ENCODE measurements around the gene MRPS17. TPM values are rescaled to one million over a fixed set of nuclear protein-coding genes. Genes with fewer than 3 reads are reported as not detected.

Gene MRPS17
- total RNA-seq, 1 experiment from 2014 or later = 22.7 TPM

DNA sequence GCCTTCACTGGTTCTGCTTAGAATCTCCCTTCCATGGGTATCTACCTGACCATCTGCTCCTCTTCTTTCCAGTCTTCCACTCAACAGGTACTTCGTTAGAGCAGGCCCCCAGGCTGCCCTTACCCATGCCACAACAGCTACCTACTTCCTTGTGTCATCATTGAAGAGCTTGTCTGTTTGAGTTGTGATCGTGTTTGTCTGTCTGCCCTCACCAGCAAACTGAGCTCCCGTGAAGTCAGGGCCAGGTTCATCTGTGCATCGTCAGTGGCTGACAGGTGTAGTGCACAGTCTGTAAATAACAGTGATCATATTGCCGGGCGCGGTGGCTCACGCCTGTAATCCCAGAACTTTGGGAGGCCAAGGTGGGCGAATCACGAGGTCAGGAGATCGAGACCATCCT is 17.7 kb downstream of the MRPS17 start:
- no peaks in the 10 kb centered on the region for H3K9me3 ChIP-seq
- H3K4me1 ChIP-seq = no peaks in the 10 kb centered on the region
- ChIA-PET CTCF (no interaction called here), POLR2A (no interaction called here)
- no peak for DNase-seq
- Mint-ChIP-seq H3K36me3 (ENCODE audit: insufficient read depth, unreplicated experiment) (peaks cover 11% of the 10 kb centered on the region), H3K27ac (ENCODE audit: unreplicated experiment) (no peak overlapping the region), H3K9me3 (ENCODE audit: unreplicated experiment) (no peaks in the 10 kb centered on the region), H3K4me1 (ENCODE audit: low read depth, unreplicated experiment) (no peaks in the 10 kb centered on the region), H3K27me3 (ENCODE audit: insufficient read depth, unreplicated experiment) (no peaks in the 10 kb centered on the region), H3K4me3 (ENCODE audit: unreplicated experiment) (no peak overlapping the region)
- no peak overlapping the region for H3K4me3 ChIP-seq (ENCODE audit: low read depth, low read length)
- H3K36me3 ChIP-seq (ENCODE audit: control insufficient read depth, insufficient read depth, low read length) = peaks cover 1% of the 10 kb centered on the region
- no peaks in the 10 kb centered on the region for H3K27me3 ChIP-seq (replicated peaks; ENCODE audit: control insufficient read depth, insufficient read depth, low read length)
- TF ChIP-seq, protein P1, sequence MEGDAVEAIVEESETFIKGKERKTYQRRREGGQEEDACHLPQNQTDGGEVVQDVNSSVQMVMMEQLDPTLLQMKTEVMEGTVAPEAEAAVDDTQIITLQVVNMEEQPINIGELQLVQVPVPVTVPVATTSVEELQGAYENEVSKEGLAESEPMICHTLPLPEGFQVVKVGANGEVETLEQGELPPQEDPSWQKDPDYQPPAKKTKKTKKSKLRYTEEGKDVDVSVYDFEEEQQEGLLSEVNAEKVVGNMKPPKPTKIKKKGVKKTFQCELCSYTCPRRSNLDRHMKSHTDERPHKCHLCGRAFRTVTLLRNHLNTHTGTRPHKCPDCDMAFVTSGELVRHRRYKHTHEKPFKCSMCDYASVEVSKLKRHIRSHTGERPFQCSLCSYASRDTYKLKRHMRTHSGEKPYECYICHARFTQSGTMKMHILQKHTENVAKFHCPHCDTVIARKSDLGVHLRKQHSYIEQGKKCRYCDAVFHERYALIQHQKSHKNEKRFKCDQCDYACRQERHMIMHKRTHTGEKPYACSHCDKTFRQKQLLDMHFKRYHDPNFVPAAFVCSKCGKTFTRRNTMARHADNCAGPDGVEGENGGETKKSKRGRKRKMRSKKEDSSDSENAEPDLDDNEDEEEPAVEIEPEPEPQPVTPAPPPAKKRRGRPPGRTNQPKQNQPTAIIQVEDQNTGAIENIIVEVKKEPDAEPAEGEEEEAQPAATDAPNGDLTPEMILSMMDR (IDR thresholded peaks at IDR 0.05; ENCODE audit: insufficient read depth in 1 of 2, low read depth in 1 of 2, low read length in 1 of 2, severe bottlenecking in 1 of 2, unreplicated experiment in 1 of 2) = no peak
- BruUV-seq (replicated peaks) = no TSS peak
- intact Hi-C loops (cut with micrococcal nuclease; ENCODE audit: unreplicated experiment) = no loop called here

DNA sequence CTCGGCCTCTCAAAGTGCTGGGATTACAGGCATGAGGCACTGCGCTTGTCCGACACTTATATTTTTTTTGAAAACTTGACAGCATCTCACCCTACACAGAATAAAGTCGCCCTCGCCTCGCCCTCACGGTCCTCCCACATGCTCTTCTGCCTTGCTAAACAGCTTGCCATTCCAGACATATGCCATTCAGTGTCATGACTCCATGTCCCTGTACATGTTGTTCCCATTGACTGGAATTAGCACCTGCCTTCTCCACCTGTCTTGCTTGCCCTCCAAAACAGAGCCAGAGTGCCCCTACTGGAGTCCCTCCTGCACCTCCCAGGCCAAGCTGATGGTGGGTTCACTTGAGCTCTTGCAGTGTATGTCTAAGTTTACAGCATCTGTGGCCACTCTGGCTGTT is 18.9 kb downstream of the MRPS17 start:
- Histone ChIP-seq H3K27me3 (replicated peaks; ENCODE audit: control insufficient read depth, insufficient read depth, low read length) (no peaks in the 10 kb centered on the region), H3K9me3 (no peaks in the 10 kb centered on the region), H3K36me3 (ENCODE audit: control insufficient read depth, insufficient read depth, low read length) (peaks cover 1% of the 10 kb centered on the region), H3K4me1 (no peaks in the 10 kb centered on the region), H3K4me3 (ENCODE audit: low read depth, low read length) (no peak overlapping the region)
- intact Hi-C loops (cut with micrococcal nuclease; ENCODE audit: unreplicated experiment) = no loop called here
- Mint-ChIP-seq H3K9me3 (ENCODE audit: unreplicated experiment) (no peaks in the 10 kb centered on the region), H3K27me3 (ENCODE audit: insufficient read depth, unreplicated experiment) (no peaks in the 10 kb centered on the region), H3K36me3 (ENCODE audit: insufficient read depth, unreplicated experiment) (peaks cover 11% of the 10 kb centered on the region), H3K27ac (ENCODE audit: unreplicated experiment) (no peak overlapping the region), H3K4me3 (ENCODE audit: unreplicated experiment) (no peak overlapping the region), H3K4me1 (ENCODE audit: low read depth, unreplicated experiment) (no peaks in the 10 kb centered on the region)
- no peak for DNase-seq
- TF ChIP-seq, protein P1 (IDR thresholded peaks at IDR 0.05; ENCODE audit: insufficient read depth in 1 of 2, low read depth in 1 of 2, low read length in 1 of 2, severe bottlenecking in 1 of 2, unreplicated experiment in 1 of 2) = no peak
- no TSS peak for BruUV-seq (replicated peaks)
- ChIA-PET POLR2A (no interaction called here), CTCF (no interaction called here)

DNA sequence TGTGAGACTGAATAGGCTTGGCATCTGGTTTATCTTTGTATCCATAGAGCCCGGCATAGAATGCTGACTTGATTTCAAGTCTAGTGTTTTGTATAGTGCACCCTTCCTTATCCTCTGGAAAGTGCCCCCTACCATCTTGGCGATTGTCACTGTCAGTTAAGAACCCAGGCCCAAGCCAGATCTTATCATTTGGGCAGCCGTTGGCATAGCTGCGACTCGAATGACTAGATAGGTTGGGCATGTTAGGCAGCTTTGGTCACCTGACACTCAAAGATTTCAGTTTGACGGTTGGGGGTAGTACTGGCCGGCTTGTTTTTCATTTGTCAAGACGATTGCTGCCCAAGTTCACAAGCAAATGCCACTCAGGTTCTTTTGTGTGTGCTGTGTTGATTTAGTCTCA is 19.3 kb downstream of the MRPS17 start:
- CTCF ChIA-PET = no interaction called here
- intact Hi-C loops (cut with micrococcal nuclease; ENCODE audit: unreplicated experiment) = no loop called here
- Mint-ChIP-seq H3K36me3 (ENCODE audit: insufficient read depth, unreplicated experiment) (peaks cover 11% of the 10 kb centered on the region), H3K4me3 (ENCODE audit: unreplicated experiment) (no peak overlapping the region), H3K27ac (ENCODE audit: unreplicated experiment) (no peak overlapping the region), H3K27me3 (ENCODE audit: insufficient read depth, unreplicated experiment) (no peaks in the 10 kb centered on the region), H3K4me1 (ENCODE audit: low read depth, unreplicated experiment) (no peaks in the 10 kb centered on the region), H3K9me3 (ENCODE audit: unreplicated experiment) (no peaks in the 10 kb centered on the region)
- Histone ChIP-seq H3K4me3 (ENCODE audit: low read depth, low read length) (no peak overlapping the region), H3K36me3 (ENCODE audit: control insufficient read depth, insufficient read depth, low read length) (peaks cover 1% of the 10 kb centered on the region), H3K27me3 (replicated peaks; ENCODE audit: control insufficient read depth, insufficient read depth, low read length) (no peaks in the 10 kb centered on the region), H3K9me3 (no peaks in the 10 kb centered on the region), H3K4me1 (no peaks in the 10 kb centered on the region)
- BruUV-seq (replicated peaks) = no TSS peak
- POLR2A ChIA-PET = interaction anchor here (0.9 kb wide), 1 partner anchor 10 kb away, joined by 3 read pairs; no protein-coding TSS in a partner anchor
- no peak for DNase-seq
- TF ChIP-seq, protein P1 (IDR thresholded peaks at IDR 0.05; ENCODE audit: insufficient read depth in 1 of 2, low read depth in 1 of 2, low read length in 1 of 2, severe bottlenecking in 1 of 2, unreplicated experiment in 1 of 2) = no peak

Data from Caco-2 (cell line).